K562 (cell line): Measurements from ENCODE around the gene TAF8. TPM values are rescaled to one million over a fixed set of nuclear protein-coding genes. Genes with fewer than 3 reads are reported as not detected.

Source experiments
- E2F8 ChIP-seq: fragments of 450-650 bp; IDR thresholded peaks from 2 replicates; pipeline ENCODE4 v1.7.1; 2018; ENCODE audit warnings: mild to moderate bottlenecking, low read depth; ENCODE audit not compliant: partially characterized antibody
- GABPB1 ChIP-seq: sonication (generic); formaldehyde crosslinking; IDR thresholded peaks from 2 replicates; pipeline ENCODE4 v1.8.0; 2022; ENCODE audit warnings: mild to moderate bottlenecking, missing genetic modification reagents
- NCOA6 ChIP-seq: fragments of 450-650 bp; IDR thresholded peaks from 2 replicates; pipeline ENCODE4 v1.6.1; 2017; ENCODE audit warnings: mild to moderate bottlenecking
- NEUROD1 ChIP-seq: fragments of 150-350 bp; IDR thresholded peaks from 2 replicates; pipeline ENCODE4 v1.6.1; 2014; ENCODE audit warnings: borderline replicate concordance, low read length, low read depth; ENCODE audit not compliant: partially characterized antibody
- PHF8 ChIP-seq: fragments of 200-600 bp; sonication (generic); IDR thresholded peaks from 2 replicates; pipeline ENCODE4 v1.6.1; 2012; ENCODE audit warnings: mixed run types, mild to moderate bottlenecking, inconsistent platforms, low read length, moderate library complexity, borderline replicate concordance
- ZBTB40 ChIP-seq, 2 experiments: fragments of 450-650 bp in 1 of 2; sonication (generic) in 1 of 2; formaldehyde crosslinking in 1 of 2; IDR thresholded peaks; 2 replicates each; pipeline versions ENCODE4 v1.7.1 to v1.9.0; 2016 to 2022; ENCODE audit warnings: inconsistent platforms in 1 of 2, mild to moderate bottlenecking in 1 of 2, missing genetic modification reagents in 1 of 2
- ZFX ChIP-seq: sonication (generic); formaldehyde crosslinking; IDR thresholded peaks from 2 replicates; pipeline ENCODE4 v1.8.0; 2022; ENCODE audit warnings: mild to moderate bottlenecking, missing genetic modification reagents, moderate library complexity
- ZNF212 ChIP-seq: fragments of 450-650 bp; formaldehyde crosslinking; IDR thresholded peaks from 2 replicates; pipeline ENCODE4 v1.4.0; 2020; ENCODE audit warnings: mild to moderate bottlenecking
- ZNF232 ChIP-seq: sonication (generic); formaldehyde crosslinking; IDR thresholded peaks from 2 replicates; pipeline ENCODE4 v1.8.0; 2022; ENCODE audit warnings: mild to moderate bottlenecking, missing genetic modification reagents
- polyA plus RNA-seq, 8 experiments: library from polyadenylated mRNA; depleted of rRNA in 4 of 8; stranded (reverse) in 5 of 8; unstranded in 3 of 8; fragments of >200 nt; fragmentation: Nextera tagmentation in 2 of 8; fragmentation: Illumina TruSeq in 1 of 8; extraction: Ambion mirVana in 2 of 8; extraction: Trizol in 1 of 8; gene quantifications; 2 replicates each; pipeline versions ENCODE4 v1.2.1 to v1.2.3, GENCODE V29; 2011 to 2014; ENCODE audit warnings: inconsistent platforms in 1 of 8, missing spikeins in 1 of 8
- total RNA-seq, 7 experiments: library from RNA; depleted of rRNA in 6 of 7; stranded (reverse); fragments of >200 nt in 6 of 7; fragmentation: Illumina TruSeq in 2 of 7; extraction: Trizol in 2 of 7; gene quantifications; 2 replicates each; pipeline versions ENCODE4 v1.2.1 to v1.2.3, GENCODE V29; 2011 to 2021; ENCODE audit warnings: low replicate concordance in 1 of 7
- TF ChIP-seq, protein P1 (sequence below): sonication (generic); formaldehyde crosslinking; IDR thresholded peaks from 2 replicates; pipeline ENCODE4 v1.8.0; 2022; ENCODE audit warnings: mild to moderate bottlenecking, missing genetic modification reagents, borderline replicate concordance

Gene TAF8
- total and polyA plus RNA-seq, 9 of the 15 experiments (the other 6 are each of a cell fraction or from before 2014, with no cell fraction given): 29.4 to 84.0 (median 52.6) TPM

DNA sequence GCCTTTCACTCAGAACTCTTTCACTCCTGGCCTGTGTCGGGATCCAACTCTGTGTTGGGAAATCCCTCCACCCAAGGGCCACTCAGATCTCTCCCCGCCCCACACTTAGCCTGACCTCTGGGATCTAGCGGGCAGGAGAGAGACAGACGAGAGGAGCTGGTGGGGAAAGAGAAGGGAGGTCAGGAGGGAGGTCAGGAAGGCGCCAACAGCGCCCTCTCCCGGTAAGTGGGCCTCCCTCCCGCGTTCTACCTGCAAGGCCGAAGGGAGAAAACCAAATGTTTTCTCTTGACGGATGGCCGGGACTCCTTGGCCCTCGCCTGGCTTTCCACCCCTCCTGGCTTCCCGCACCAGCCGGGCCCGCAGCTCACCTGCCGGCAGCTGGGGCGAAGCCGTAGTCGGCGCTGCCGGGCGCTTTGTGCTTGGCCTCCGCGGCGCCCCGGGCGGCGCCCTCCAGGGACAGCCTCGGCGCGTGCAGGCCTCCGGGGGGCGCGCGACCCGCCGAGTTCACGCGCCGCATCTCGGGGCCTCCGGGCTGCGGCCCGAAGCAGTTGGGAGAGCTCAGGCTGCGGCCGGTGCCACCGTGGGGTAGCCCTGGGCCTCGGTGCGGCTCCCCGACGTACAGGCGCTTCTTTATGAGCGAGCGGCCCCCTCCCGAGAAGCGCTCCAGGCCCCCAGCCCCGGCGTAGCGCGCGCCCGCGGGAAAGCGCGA lies 53.9 kb downstream of the TAF8 start (continued):
- no peak for TF ChIP-seq ZBTB40 (IDR thresholded peaks at IDR 0.05)
- TF ChIP-seq ZBTB40 (CRISPR knock-in tag; IDR thresholded peaks at IDR 0.05): 0 out of 2 replicates have a peak, but pooled peaks have one; percentile 5
- peak; percentile 98 for TF ChIP-seq ZFX (CRISPR knock-in tag)
- TF ChIP-seq, protein P1, sequence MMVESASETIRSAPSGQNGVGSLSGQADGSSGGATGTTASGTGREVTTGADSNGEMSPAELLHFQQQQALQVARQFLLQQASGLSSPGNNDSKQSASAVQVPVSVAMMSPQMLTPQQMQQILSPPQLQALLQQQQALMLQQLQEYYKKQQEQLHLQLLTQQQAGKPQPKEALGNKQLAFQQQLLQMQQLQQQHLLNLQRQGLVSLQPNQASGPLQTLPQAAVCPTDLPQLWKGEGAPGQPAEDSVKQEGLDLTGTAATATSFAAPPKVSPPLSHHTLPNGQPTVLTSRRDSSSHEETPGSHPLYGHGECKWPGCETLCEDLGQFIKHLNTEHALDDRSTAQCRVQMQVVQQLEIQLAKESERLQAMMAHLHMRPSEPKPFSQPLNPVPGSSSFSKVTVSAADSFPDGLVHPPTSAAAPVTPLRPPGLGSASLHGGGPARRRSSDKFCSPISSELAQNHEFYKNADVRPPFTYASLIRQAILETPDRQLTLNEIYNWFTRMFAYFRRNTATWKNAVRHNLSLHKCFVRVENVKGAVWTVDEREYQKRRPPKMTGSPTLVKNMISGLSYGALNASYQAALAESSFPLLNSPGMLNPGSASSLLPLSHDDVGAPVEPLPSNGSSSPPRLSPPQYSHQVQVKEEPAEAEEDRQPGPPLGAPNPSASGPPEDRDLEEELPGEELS (CRISPR knock-in tag): peak; percentile 29
- peak; percentile 88; the same call in 1 of the 2 replicates for TF ChIP-seq PHF8
- TF ChIP-seq GABPB1 (CRISPR knock-in tag): peak; percentile 65; the same call in 1 of the 2 replicates
- peak; percentile 71 for TF ChIP-seq NEUROD1
- TF ChIP-seq ZNF212 (CRISPR knock-in tag): no peak
- 0 out of 2 replicates have a peak, but pooled peaks have one; percentile 64 for TF ChIP-seq ZNF232 (CRISPR knock-in tag)
- TF ChIP-seq E2F8: peak; percentile 79
- TF ChIP-seq NCOA6: 0 out of 2 replicates have a peak, but pooled peaks have one; percentile 8
